GM12872 (cell line): Measurements from ENCODE around the gene AZI2.

Experiments
- CTCF ChIP-seq: IDR thresholded peaks from 3 replicates; pipeline ENCODE4 v1.5.1; 2011; ENCODE audit warnings: low read depth, mild to moderate bottlenecking, low read length, moderate library complexity; ENCODE audit not compliant: insufficient read depth

Gene AZI2

GRCh38 chr3:28348629-28349468 is at the start of gene AZI2, which contains the start of gene ZCWPW2:
Gene AZI2, minus strand, starts transcription at chr3:28348824. Its CDS starts 8,207 bp downstream, at chr3:28340617.
Gene ZCWPW2, plus strand, starts transcription at chr3:28348721. Its CDS starts 64,348 bp downstream, at chr3:28413069.
- TF ChIP-seq CTCF: peak; percentile 40; the same call in 2 of the 3 replicates

GRCh38 chr3:28388978-28389377 is 40.4 kb upstream of the AZI2 start:
- no peak for TF ChIP-seq CTCF

GRCh38 chr3:28386049-28386448 is 37.4 kb upstream of the AZI2 start:
- TF ChIP-seq CTCF: no peak

GRCh38 chr3:28376424-28376823 is 27.8 kb upstream of the AZI2 start:
- no peak for TF ChIP-seq CTCF

- no peak for TF ChIP-seq CTCF
Measured at GRCh38 chr3:28349469-28350000, 911 bp upstream of the AZI2 start.

GRCh38 chr3:28348265-28348628 is 377 bp downstream of the AZI2 start:
- no peak for TF ChIP-seq CTCF

GRCh38 chr3:28347374-28348264 is 1.0 kb downstream of the AZI2 start:
- no peak for TF ChIP-seq CTCF
